Panc1 (cell line): Measurements from ENCODE around the gene ADAMTS16.

Source experiments
- POLR2AphosphoS5 ChIP-seq: IDR thresholded peaks from 2 replicates; pipeline ENCODE4 v1.6.1; 2012; ENCODE audit warnings: mild to moderate bottlenecking, low read depth, low read length, moderate library complexity
- TF ChIP-seq, protein P1 (sequence below): fragments of 450-650 bp; IDR thresholded peaks from 2 replicates; pipeline ENCODE4 v1.5.1; 2017; ENCODE audit warnings: mild to moderate bottlenecking
- TF ChIP-seq, protein P2 (sequence below), 2 experiments: IDR thresholded peaks; 2 replicates each; pipeline ENCODE4 v1.6.1; 2011 to 2012; ENCODE audit warnings: low read depth in 2 of 2, control low read depth in 1 of 2, low read length in 1 of 2, mild to moderate bottlenecking in 1 of 2, moderate library complexity in 1 of 2; ENCODE audit not compliant: insufficient read depth in 1 of 2

DNA sequence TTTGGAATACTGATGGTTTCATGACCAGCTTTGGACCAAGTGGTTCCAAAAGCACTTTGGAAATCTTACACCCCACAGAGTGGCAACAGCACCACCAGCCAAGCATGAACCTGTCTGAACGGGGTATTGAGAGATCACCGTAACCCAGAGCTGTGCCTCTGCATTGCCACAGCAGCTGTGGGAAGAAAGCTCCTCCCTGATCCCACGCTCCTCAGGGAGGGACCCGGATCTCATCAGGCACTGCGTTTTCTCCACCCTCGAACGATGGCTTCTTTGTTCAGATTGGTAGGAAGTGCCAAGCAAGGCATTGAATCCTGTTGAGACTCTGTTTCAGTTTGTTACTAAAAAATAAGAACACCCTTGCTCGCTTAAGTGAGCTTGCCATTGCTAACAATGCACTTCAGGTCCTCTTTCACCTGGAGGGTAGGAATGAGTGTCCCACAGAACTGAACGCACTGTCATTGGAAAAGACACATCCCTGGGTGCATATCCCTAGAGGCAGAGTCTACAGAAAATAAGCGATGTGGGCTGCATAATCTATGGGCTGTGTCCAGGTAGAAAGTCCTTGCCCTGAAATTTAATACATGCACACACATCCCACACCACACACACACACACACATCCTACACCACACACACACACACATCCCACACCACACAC is 164.4 kb downstream of the ADAMTS16 start:
- TF ChIP-seq, protein P1, sequence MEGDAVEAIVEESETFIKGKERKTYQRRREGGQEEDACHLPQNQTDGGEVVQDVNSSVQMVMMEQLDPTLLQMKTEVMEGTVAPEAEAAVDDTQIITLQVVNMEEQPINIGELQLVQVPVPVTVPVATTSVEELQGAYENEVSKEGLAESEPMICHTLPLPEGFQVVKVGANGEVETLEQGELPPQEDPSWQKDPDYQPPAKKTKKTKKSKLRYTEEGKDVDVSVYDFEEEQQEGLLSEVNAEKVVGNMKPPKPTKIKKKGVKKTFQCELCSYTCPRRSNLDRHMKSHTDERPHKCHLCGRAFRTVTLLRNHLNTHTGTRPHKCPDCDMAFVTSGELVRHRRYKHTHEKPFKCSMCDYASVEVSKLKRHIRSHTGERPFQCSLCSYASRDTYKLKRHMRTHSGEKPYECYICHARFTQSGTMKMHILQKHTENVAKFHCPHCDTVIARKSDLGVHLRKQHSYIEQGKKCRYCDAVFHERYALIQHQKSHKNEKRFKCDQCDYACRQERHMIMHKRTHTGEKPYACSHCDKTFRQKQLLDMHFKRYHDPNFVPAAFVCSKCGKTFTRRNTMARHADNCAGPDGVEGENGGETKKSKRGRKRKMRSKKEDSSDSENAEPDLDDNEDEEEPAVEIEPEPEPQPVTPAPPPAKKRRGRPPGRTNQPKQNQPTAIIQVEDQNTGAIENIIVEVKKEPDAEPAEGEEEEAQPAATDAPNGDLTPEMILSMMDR, result no peak
- TF ChIP-seq POLR2AphosphoS5, result no peak
- TF ChIP-seq, protein P2, sequence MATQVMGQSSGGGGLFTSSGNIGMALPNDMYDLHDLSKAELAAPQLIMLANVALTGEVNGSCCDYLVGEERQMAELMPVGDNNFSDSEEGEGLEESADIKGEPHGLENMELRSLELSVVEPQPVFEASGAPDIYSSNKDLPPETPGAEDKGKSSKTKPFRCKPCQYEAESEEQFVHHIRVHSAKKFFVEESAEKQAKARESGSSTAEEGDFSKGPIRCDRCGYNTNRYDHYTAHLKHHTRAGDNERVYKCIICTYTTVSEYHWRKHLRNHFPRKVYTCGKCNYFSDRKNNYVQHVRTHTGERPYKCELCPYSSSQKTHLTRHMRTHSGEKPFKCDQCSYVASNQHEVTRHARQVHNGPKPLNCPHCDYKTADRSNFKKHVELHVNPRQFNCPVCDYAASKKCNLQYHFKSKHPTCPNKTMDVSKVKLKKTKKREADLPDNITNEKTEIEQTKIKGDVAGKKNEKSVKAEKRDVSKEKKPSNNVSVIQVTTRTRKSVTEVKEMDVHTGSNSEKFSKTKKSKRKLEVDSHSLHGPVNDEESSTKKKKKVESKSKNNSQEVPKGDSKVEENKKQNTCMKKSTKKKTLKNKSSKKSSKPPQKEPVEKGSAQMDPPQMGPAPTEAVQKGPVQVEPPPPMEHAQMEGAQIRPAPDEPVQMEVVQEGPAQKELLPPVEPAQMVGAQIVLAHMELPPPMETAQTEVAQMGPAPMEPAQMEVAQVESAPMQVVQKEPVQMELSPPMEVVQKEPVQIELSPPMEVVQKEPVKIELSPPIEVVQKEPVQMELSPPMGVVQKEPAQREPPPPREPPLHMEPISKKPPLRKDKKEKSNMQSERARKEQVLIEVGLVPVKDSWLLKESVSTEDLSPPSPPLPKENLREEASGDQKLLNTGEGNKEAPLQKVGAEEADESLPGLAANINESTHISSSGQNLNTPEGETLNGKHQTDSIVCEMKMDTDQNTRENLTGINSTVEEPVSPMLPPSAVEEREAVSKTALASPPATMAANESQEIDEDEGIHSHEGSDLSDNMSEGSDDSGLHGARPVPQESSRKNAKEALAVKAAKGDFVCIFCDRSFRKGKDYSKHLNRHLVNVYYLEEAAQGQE (IDR thresholded peaks at IDR 0.05; ENCODE audit: insufficient read depth in 1 of 2, low read depth in 2 of 2, low read length in 1 of 2), result no peak
